Measurements from ENCODE around the gene ACADVL. TPM values are rescaled to one million over a fixed set of nuclear protein-coding genes. Genes with fewer than 3 reads are reported as not detected.

The ACADVL gene
- total RNA-seq, 1 experiment from 2014 or later = 283 TPM

- no peak for DNase-seq
- Histone ChIP-seq H3K56ac (ENCODE audit: insufficient read length, low read depth, low read length) (no peak overlapping the region), H2BK120ac (ENCODE audit: low read depth, low read length, poor library complexity, severe bottlenecking) (no peak overlapping the region), H2AK5ac (ENCODE audit: insufficient read length, low read length) (no peak overlapping the region), H3K9ac (ENCODE audit: extremely low read depth, insufficient read length, low read length) (no peak overlapping the region), H4K5ac (ENCODE audit: insufficient read length, low read depth, low read length) (no peak overlapping the region), H3K4ac (ENCODE audit: low read depth, low read length) (no peak overlapping the region), H2BK5ac (ENCODE audit: insufficient read length, low read length) (no peak overlapping the region), H4K91ac (ENCODE audit: insufficient read length, low read depth, low read length) (no peak overlapping the region), H3T11ph (ENCODE audit: low read length) (no peak overlapping the region), H4K20me1 (ENCODE audit: control insufficient read depth, insufficient read depth, insufficient read length) (no peaks in the 10 kb centered on the region), H3K14ac (ENCODE audit: insufficient read depth, low read length) (no peak overlapping the region), H2BK20ac (ENCODE audit: low read depth, low read length, poor library complexity, severe bottlenecking) (no peak overlapping the region), H3K23ac (ENCODE audit: insufficient read length, low read depth, low read length) (no peak overlapping the region), H3K79me2 (ENCODE audit: insufficient read depth, low read length) (peaks cover 3% of the 10 kb centered on the region; the same call in 1 of the 2 replicates), H3K9me3 (ENCODE audit: control insufficient read depth, low read depth, low read length) (no peaks in the 10 kb centered on the region), H3K27me3 (ENCODE audit: insufficient read depth, low read length) (no peaks in the 10 kb centered on the region), H4K8ac (replicated peaks; ENCODE audit: insufficient read length, low read depth, low read length) (no peak overlapping the region), H3K27ac (ENCODE audit: insufficient read length, low read depth, low read length) (no peak overlapping the region), H3K23me2 (ENCODE audit: insufficient read length, low read depth, low read length, poor library complexity, severe bottlenecking) (no peaks in the 10 kb centered on the region), H2AFZ (ENCODE audit: low read length) (no peak overlapping the region), H3K18ac (ENCODE audit: insufficient read length, low read depth, low read length) (no peak overlapping the region), H2BK12ac (ENCODE audit: insufficient read length, low read depth, low read length) (no peak overlapping the region), H3K79me1 (ENCODE audit: insufficient read depth, low read depth, low read length, poor library complexity, severe bottlenecking) (peaks cover 7% of the 10 kb centered on the region), H3K4me2 (ENCODE audit: insufficient read depth, insufficient read length, low read length) (no peak overlapping the region), H3K4me1 (ENCODE audit: insufficient read depth, low read length) (no peaks in the 10 kb centered on the region), H2BK15ac (ENCODE audit: low read depth, low read length) (no peak overlapping the region)
- no CpG with 5 or more reads among the region's 31 CpGs for WGBS (ENCODE audit: extremely low coverage, insufficient read length, low lambda C conversion rate)
- Mint-ChIP-seq H3K27me3 (ENCODE audit: low read depth) (peaks cover 1% of the 10 kb centered on the region; the same call in 1 of the 2 replicates), H3K36me3 (ENCODE audit: insufficient read depth in 1 of 3, low read depth in 3 of 3) (peaks cover 37 to 82% (median 81%) of the 10 kb centered on the region in 3 experiments; a peak in 6 of 7 replicates), H3K9me3 (no peaks in the 10 kb centered on the region; a peak in 1 of 5 replicates), H3K27ac (no peak overlapping the region), H3K4me3 (no peak overlapping the region), H3K4me1 (peaks cover 4 to 7% of the 10 kb centered on the region in 2 experiments)
- TF ChIP-seq CTCF (conservative IDR thresholded peaks at IDR 0.05) = no peak
Observed at GRCh38 chr17:7226721-7227710, 7.3 kb downstream of the ACADVL start.
